HG03097 (cell line): ENCODE measurements around the gene USP37.

Experiments
- ATAC-seq: cut with Tn5 transposase; IDR thresholded peaks from one replicate; pipeline ENCODE4 v1.9.1; 2021; ENCODE audit not compliant: unreplicated experiment, low FRiP score

USP37 gene

GRCh38 chr2:218479595-218479994 lies 88.6 kb downstream of the USP37 start:
- no peak for ATAC-seq

DNA sequence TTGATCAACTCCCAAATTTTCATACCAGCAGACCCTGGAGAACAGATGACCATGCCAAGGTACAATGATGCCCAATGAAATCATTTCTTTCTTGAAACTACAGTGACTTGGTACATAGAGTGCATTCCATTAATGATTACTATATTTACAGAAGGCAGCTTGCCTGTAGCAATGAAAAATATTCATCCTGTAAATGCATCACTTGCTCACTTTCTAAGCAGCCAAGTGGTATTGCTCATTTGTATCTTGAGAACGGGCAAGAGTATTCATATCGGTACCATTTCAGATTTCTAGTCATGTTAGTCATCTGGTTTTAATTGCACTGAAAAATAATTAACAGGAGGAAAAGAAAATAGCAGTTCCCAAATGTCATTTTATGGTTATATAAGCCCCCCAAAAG lies 89.6 kb downstream of the USP37 start:
- no peak for ATAC-seq

DNA sequence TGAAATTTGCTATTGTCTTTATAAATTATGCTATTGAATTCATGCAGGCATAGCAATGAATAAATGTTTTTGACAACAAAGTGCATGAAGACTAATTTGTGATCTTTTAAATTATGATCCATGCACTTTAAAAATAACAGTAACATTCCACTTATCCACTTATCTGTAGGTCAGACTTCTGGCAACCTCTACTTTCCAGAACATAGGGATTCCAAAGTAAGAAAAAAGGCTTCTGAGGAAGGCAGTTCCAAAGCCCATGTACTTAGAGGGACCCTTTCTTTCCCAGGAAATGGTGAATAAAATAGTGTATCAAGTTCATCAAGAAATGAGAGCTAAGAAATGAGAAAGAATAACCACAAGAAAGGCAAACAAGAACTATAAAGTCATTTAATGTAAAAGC lies 90.9 kb downstream of the USP37 start:
- ATAC-seq, result no peak

- no peak for ATAC-seq
Measured at GRCh38 chr2:218476676-218477075, 91.5 kb downstream of the USP37 start.

- no peak for ATAC-seq
Measured at GRCh38 chr2:218474527-218474926, 93.6 kb downstream of the USP37 start.

DNA sequence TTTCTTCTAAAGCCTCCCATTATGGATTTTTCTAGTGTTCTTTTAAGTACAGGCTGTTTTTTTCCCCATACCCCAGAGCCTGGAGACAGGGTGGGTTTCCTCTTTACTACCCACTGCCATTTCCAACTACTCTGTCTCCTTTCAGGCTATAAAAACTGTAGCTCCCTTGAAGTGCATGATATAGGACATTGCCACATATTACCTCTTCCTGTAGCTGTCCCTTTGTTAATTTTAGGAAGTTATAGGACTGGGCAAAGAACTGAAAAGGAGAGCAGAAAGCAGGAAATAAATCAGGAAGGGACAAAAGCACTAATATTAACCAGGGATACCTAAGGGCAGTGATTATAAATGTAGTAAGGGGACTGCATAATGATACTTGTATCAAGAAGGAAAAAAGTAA lies 95.2 kb downstream of the USP37 start:
- no peak for ATAC-seq

- ATAC-seq, result no peak
Measured at GRCh38 chr2:218471982-218472381, 96.2 kb downstream of the USP37 start.

DNA sequence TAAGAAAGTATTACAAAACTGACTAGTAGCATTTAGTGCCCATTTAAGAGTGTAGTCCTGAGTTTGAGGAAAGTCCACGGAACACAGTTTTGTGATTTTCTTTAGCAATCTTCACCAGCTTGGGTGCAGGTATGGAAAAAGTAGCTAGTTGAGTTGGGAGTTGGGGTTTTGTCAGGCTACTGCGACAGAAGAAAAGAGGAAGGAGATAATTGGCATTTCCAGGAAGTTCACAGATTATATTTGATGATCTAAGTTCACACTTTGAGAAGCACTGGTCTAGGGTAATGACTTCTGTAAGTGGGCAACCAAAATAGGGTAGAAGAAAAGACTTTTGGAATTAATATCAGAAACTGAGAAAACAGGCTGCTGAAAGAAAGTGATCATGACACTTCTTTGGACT lies 97.1 kb downstream of the USP37 start:
- ATAC-seq, result no peak

DNA sequence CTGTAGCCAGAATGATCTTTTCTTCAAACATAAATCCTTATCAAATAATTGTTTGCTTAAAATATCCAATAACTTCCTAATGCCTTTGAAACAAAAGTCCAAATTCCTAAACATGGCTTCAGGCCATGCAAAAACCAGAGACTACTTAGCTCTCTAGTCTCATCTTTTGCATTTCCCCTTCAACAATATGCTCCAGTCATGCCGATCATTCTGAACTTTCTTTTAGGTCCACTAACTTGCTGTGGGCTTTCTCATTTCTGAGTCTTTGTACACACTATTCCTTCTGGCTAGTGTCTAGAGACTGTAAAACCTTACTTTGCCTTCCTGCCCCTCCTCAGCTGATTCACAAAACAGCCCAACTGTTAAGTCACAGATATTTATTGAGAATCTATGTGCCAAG lies 97.7 kb downstream of the USP37 start:
- ATAC-seq, result no peak

DNA sequence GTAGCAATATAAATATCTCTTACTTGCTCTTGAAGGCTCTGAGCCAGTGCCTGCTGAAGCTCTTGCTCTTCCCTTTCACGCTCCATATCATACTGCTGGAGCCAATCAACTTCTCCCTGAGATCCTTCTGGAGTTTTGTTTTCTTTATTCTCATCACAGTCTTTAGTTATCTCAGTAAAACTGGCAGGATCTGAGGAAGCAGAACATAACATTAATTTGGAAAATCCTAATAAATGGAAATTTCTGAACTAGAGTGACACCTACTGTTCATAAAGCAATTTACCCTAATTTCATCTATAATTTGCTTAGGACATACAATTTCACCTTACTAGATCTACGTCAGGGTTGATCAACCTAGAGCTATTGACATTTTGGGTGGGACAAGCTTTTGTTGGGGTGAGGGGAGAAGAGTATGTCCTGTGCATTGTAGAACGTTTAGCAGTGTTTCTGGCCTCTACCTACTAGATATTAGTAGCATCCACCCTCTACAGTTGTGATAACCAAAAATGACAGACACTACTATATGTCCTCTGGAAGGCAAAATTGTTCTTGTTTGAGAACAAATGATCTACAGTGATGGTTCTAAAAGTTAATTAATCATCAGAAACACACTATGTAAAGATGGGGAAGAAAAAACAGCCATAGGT lies 102.0 kb downstream of the USP37 start:
- no peak for ATAC-seq

GRCh38 chr2:218458598-218458997 lies 109.6 kb downstream of the USP37 start:
- no peak for ATAC-seq

DNA sequence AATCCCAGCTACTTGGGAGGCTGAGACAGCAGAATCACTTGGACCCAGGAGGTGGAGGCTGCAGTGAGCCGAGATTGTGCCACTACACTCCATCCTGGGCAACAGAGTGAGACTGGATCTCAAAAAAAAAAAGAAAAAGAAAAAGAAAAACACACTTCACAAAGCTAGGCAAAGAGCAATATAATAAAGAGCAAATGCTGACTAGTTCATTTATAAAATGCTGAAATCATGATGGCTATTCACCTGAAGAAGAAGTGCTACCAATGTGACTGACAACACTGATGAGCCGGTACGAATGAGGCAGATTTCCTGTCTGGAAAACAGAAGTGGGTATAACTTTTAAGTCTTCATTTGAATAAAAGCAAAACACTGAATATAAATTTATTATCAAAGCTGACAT lies 111.3 kb downstream of the USP37 start:
- no peak for ATAC-seq

DNA sequence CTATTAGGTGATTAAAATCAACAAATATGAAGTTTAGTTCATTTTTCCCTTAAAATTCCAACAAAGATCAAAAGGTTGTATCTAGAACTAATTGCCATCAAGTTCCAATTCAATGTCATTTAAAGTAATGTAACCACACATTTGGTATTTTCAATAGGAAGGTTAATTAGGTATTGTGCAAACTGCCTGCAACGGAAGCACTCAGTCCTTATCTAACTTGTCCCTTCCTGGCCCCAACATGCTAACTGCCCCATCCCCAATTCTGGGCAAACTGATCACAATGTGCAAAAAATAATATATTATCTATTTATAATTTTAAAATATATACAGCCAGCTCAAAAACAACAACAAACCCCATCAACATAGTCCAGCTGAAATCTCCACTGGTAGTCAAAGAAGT lies 116.1 kb downstream of the USP37 start:
- no peak for ATAC-seq

GRCh38 chr2:218448934-218449333 lies 119.2 kb downstream of the USP37 start:
- no peak for ATAC-seq

DNA sequence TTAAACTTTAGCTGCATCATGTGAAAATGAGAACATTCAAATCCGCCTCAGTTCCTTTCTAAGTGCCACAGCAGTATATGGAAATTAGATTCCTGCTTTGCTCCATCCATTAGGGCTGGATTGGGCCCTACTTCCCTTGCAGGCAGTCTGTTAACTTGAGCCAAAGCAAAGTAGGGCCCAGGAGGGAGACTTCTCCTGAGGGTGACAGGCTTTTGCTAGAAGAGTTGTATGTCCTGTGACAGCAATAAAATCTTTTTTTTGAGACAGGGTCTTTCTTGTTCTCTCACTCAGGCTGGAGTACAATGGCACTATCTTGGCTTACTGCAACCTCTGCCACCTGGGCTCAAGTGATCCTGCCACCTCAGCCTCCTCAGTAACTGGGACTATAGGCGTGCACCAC lies 121.1 kb downstream of the USP37 start:
- ATAC-seq, result no peak

DNA sequence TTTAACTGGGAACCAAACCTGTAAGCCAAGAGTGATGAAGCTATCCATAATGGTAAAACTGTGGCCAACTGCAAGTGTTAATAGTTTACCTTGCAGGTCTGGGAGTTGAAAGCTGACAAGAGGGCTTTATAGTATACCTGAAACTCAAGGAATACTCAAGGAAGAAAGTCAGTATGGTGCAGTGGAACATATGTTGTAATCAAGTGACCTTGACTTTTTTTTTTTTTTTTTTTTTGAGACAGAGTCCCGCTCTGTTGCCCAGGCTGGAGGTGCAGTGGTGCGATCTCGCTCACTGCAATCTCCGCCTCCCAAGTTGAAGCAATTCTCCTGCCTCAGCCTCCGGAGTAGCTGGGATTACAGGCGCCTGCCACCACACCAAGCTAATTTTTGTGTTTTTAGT lies 121.6 kb downstream of the USP37 start:
- ATAC-seq, result no peak

GRCh38 chr2:218445602-218446001 lies 122.5 kb downstream of the USP37 start:
- no peak for ATAC-seq

GRCh38 chr2:218444692-218445357 lies 123.3 kb downstream of the USP37 start:
- ATAC-seq, result no peak

- no peak for ATAC-seq
Measured at GRCh38 chr2:218438596-218438995, 129.6 kb downstream of the USP37 start.

GRCh38 chr2:218437969-218438368 lies 130.2 kb downstream of the USP37 start:
- ATAC-seq, result no peak

DNA sequence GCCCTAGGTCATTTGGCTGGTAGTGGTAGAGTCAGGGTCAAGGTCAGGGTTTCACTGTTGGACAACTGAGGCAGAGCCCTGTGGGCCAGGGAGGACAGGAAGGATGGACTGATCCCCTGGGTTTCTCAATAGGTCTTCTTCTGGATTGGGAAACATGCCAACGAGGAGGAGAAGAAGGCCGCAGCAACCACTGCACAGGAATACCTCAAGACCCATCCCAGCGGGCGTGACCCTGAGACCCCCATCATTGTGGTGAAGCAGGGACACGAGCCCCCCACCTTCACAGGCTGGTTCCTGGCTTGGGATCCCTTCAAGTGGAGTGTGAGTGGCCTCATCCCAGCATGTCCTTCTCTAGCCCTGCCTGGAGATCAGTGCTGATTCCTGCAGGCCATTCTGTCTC lies 131.2 kb downstream of the USP37 start:
- no peak for ATAC-seq
